ENCODE data around the gene TLE2.

Gene TLE2

GRCh38 chr19:3029065-3029923 is at the start of gene TLE2:
Gene TLE2 (minus strand): TSS chr19:3029280. CDS start chr19:3028904, 376 bp downstream.
- DNase-seq: no peak

DNA sequence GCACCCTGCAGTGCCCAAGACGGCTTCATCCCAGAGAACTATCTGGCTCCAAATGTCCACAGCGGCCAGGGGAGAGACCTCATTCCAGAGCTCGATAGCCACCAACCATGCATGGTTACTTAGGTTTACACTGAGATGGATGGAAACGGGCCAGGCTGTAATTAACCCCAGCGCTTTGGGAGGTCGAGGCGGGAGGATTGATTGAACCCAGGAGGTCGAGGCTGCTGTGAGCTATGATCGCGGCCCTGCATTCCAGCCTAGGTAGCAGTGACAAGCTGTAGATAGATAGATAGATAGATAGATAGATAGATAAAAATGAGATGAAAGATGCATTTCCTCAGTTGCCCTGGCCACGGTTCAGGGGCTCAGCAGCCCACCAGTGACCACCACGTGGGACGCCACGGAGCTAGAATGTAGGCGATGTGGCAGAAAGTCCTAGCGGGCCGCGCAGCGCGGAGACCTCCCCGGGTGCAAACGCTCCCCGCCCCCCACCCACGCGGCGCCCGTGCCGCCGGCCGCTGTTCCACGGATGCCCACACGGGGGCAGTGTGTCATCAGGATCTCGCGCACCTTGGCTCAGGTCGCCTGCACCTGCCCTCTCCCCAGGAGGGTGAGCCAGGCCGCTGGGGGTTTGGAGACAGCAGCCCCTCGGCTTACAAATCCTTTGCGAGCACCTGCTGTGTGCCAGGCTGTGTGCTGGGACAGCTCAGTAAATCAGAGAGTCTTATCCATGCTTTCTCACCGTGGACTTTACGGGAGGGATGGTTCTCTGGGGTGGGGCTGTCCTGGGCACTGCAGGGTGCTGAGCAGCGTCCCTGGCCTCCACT is 46.7 kb upstream of the TLE2 start:
- DNase-seq: no peak

- no peak for DNase-seq
Measured at GRCh38 chr19:3073931-3074595, 45.0 kb upstream of the TLE2 start.

- peak; percentile 40 for DNase-seq
Measured at GRCh38 chr19:3073159-3073563, 44.1 kb upstream of the TLE2 start.

GRCh38 chr19:3071768-3072167 is 42.7 kb upstream of the TLE2 start:
- no peak for DNase-seq

DNA sequence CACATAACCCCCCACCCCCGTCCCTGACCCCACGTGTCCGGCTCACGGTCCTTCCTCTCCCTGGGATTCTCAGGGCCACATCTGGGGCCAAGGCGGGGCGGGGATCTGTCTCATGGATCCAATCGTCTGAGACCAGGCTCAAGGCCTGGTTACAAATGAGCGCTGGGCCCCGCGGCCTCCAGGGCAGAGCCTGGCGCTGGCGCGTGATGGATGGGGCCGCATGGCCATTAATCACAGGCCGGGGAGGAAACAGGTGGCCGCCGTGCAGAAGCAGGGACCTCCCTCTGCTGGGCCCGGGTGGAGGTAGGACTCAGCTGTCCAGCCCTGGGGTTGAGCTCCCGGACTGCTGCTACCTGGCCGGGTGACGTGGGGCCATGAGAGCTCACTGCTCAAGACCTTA is 39.0 kb upstream of the TLE2 start:
- DNase-seq: no peak

DNA sequence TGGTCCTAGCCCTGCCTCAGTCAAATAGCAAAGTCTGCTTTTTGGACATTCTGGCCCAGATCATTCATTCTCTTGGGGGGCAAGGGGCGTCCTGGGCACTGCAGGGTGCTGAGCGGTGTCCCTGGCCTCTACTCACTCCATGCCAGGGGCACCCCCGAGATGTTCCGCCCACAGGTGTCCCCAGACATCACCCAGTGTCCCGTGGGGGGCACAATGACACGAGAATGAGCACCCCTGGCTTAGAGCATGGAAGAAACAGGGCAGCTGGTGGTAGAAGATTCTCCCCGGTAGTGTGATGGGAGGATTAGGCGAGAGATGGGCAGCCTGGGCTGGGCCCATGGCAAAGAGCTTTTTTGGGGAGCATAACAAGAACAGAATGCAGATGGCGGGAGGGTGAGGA is 38.5 kb upstream of the TLE2 start:
- no peak for DNase-seq

DNA sequence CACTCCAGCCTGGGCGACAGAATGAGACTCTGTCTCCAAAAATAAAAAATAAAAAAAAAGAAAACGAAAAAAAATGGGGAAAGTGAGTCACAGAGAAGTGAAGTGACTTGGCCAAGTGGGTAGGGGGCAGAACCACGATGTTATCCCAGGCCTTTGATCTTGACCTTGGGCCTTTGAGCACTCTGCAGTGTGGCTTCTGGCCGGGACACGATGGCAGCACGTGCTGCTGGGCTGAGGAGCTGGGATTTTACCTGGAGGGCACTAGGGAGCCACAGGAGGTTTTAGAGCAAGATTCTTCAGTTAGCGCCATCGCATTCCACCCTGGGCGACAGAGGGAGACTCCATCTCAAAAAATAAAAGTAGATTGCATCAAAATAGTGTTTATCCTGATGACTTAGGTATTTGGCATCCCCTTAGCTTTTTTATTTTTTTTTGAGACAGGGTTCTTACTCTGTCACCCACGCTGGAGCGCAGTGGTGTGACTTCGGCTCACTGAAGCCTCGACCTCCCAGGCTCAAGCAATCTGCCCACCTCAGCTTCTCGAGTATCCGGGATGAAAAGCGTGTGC is 37.5 kb upstream of the TLE2 start:
- DNase-seq: no peak

GRCh38 chr19:3065675-3066357 is 36.7 kb upstream of the TLE2 start:
- no peak for DNase-seq

GRCh38 chr19:3064011-3064330 is 34.9 kb upstream of the TLE2 start:
- DNase-seq: no peak

- peak; percentile 43 for DNase-seq
Measured at GRCh38 chr19:3062165-3063105, 33.4 kb upstream of the TLE2 start, which contains the start of gene TLE5. Gene TLE5 (minus strand): TSS chr19:3062495. CDS start chr19:3062200, 295 bp downstream.

GRCh38 chr19:3061182-3062161 is 32.4 kb upstream of the TLE2 start:
- DNase-seq: peak; percentile 43

DNA sequence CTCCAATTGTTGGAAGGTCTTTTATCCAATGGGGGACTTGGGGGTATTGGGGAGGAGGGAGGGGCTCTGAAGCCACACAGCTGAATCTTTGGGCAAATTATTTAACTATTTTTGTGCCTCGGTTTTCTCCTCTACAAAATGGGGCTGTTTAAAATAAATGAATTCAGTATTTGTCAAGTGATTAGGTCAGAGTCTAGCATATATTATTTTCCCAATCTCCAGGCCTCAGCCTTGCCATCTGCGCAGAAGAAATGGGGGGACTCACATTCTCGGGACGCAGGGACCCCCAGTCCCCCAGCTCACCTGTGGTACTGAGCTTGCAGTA is 31.7 kb upstream of the TLE2 start:
- DNase-seq: no peak

DNA sequence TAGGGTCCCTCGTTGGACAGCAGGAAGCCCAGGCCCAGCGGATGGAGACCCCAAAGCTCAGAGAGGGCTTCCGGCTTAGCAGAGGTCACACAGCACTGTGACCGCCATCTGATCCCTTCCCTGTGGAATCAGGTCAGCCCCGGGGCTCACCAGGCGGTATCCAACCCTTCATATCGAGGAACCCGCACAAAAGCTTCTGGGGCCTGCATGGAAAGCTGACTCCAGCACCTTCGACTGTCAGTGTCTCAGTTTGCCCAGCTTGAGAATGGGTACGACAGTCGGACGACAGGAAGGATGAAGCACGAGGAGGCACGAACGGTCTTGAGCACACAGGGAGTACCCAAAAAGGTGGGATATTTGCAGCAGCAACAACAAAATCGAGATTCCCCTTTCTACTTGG is 30.6 kb upstream of the TLE2 start:
- DNase-seq: no peak

GRCh38 chr19:3058821-3059314 is 29.8 kb upstream of the TLE2 start:
- DNase-seq: no peak

DNA sequence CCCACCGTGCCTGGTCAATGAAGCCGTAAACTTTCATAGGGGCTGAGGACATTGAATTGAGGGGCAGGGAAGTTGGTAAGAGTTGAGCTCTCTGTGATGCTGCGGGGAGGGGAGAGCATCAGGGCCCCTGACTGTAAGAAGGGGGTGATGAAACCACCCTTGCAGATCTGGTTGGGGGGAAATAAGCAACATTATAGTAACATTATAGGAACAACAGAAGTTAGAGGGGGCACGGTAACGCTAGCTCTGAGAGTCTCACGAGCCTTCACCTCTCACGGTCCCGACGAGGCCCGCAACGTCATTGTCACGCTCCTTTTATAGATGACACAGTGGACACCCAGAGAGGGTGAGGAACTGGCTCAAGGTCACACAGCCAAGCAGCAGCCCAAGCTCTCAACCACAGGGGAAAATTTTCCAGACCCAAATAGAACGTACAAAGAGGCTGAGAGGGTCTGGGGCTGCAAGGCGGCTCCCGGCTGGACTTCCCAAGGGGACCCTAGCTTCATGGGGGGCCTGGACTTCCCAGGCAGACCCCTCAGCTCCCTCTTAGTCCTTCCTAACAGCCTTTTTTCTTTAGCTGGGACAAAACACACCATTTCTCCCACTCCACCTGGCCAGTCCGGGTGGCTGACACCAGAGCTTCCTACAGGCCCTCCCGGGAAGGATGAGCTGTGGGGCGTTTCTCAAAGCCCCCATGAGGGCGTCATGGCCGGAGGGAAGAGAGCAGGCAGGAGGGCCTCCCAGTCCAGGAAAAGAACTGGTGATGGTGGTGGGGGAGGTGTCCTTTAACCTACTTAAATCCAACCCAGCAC is 29.1 kb upstream of the TLE2 start:
- DNase-seq: no peak

GRCh38 chr19:3057275-3057714 is 28.2 kb upstream of the TLE2 start:
- DNase-seq: no peak

DNA sequence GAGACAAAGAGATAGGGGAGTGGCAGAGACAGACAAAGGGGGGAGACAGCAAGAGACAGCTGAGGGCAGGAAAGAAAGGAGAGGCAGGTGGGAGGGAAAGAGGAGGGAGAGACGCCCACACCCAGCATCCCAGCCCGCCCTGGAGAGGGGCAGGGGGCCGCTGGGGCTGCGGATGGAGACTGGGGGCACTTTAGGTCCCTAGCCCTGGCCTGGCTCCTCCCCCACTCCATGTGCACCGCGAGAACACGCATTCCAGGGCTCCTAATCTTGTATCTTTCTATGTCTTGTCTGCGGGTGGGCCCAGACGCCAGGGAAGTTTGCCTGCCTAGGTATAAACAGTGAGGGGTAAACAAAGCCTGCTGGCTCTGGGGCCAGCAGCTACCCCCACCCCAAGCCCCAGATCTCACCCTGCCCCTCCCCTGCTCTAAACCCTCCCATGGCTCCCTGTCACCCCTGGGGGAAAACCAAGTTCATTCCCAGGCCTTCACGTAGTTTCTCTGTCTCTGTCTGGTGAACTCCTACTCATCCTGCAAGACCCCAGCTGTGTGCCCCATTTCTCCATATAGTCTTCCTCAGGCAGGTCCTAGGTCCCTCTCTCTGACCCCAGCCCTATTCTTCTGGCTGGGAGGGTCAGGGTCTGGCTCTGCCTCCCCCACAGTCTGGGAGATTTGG is 27.5 kb upstream of the TLE2 start:
- no peak for DNase-seq

Data from fibroblast of upper back skin (primary cell).